Ammon's horn (tissue), 1 donor: Measurements from ENCODE around the gene FAM78B.

Experiments
- DNase-seq: peaks from one replicate; pipeline ENCODE4 v3.0.0-alpha.2; 2016; ENCODE audit warnings: low spot score

Gene FAM78B

DNA sequence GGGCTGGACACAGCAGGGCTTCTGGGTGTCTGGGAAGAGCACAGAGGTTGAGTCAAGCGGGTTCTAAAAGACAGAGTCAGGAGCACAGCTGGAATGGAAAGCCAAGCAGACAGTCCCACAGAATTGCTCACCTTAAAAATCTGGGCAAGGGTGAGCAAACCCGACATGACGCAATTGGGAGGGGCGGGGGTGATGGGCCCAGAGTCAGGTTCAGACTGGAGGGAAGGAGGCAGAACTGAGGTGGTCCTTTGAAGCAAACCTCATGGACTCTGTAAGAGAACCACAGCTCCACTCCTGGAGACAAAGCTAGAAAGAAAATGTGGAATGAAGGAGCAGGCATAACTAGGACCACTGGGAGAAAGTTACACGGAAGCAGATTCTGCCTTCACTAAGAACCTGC, 49.0 kb downstream of the FAM78B start:
- no peak for DNase-seq

DNA sequence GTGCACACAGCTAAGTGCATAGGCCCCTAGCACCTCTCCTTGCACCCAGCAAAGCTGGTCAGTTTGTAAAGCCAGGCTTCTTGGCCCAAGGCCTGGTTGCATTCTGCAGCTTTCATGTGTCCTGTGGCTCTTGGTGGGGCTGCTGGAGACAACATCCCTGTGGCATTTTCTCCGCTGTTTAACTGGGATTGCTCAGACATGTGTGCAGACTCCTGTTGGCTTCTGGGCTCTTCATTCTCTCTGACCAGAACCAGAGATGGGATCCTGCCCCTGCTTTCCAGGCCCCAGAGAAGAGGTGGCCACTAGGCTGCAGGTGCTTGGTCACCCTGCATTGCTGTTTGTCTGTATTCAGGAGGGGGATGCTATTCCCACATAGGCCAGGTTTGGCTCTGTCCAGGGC, 50.8 kb downstream of the FAM78B start:
- no peak for DNase-seq

DNA sequence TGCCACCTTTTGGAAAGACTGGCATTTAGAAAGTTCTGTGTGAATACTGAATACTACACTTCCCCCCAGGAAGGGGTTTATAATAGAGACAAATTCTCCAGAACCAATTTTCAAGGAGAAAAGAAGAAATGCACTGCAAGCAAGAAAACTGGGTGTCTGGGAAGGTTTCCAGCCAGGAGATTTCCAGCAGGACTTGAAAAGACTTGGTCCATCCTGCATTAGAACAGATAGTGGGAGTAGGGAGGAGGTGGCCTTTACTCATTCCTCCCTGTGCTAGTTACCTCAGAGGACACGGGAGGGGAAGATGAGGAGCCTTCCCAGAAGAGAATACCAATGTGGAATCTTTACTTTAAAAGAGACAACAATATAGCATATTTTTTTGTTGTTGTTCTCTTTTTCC, 52.4 kb downstream of the FAM78B start:
- no peak for DNase-seq

DNA sequence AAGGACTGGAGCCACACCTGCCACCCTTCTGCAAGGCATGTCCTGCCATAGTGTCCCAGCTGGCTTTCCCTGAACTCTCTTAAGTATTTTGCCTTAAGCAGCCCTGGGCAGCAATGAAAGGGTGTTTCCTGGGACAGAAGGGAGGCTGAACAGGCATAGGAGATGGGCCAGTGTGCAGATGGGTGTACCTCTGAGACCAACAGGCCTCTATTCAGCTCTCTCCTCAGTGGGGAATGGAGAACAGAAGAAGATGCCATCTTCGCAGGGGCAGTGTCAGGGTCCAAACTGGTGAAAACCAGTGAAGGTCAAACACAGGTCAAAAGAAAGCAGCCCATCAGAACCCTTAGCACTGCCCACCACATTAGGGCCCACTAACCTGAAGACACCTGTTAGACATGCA, 53.2 kb downstream of the FAM78B start:
- no peak for DNase-seq

DNA sequence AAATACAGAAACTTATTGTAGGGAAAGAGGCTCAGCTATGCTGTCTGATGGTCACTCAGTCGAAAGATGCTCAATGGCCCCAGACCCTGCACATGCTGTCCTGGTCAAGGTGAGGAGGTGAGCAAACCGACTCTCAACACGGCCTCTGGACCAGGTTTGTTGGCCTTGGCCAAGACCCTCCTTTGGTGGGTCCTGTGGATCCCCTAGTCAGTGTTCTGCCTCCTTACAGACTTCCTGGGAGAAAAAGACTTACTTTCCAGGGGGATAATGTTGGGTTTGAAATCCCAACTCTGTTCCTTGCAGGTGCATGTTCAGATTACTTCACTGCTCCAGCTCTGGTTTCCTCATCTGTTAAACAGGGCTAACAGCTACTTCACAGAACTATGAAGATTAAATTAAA, 53.8 kb downstream of the FAM78B start:
- DNase-seq: no peak

DNA sequence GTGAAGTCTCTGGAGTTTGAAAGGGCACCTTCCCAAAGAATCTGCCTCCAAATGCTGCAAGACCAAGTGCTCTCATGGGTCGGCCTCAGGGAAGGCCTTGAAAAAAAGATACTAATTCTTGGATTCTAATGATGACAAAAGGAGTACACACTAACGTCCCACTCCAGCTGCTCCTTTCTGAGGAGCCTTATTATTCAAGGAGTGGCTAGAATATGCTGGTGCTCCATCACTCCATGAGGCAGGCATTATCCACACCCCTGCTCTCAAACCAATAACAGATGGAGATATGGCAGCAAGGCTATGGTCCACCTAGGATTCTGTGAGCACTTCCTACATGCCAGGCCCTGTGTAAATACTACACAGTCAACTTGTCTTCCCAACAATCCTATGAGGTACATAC, 54.4 kb downstream of the FAM78B start:
- no peak for DNase-seq

DNA sequence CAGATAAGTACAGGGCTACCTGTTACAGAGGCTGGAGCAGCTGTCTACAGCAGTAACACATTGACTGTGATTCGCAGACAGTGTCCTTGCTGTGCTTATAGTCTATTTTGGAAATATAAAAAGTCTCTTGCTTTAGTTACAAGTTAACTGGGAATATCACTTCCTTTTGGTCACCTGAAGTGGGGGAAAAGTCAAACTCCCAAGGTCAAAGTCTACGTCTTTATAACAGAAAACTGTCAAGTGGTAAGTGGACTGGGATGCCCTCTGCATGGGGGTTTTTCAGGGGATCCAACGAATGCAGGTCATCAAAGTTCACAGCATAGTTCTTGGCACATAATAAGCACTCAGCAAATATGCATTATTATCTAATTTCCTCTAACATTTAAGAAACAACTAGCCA, 55.4 kb downstream of the FAM78B start:
- no peak for DNase-seq

DNA sequence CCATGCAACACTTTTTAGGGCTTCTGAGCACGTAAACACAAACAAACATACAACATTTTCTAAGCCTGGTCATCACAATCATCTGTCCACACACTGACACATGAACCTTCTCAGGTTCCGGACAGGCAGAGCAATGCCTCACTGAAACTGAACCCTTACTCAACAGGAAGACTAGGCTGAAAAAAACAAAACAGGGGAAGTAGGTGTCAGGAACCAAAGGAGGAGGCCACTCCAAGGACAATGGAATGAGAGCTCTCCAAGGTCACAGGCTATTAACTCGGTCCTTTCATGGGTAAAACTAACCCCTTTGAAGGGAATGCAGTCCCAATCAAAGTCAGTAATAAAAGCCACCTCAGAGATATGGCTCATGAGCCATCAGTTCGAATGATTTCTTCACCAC, 76.6 kb downstream of the FAM78B start:
- DNase-seq: no peak

DNA sequence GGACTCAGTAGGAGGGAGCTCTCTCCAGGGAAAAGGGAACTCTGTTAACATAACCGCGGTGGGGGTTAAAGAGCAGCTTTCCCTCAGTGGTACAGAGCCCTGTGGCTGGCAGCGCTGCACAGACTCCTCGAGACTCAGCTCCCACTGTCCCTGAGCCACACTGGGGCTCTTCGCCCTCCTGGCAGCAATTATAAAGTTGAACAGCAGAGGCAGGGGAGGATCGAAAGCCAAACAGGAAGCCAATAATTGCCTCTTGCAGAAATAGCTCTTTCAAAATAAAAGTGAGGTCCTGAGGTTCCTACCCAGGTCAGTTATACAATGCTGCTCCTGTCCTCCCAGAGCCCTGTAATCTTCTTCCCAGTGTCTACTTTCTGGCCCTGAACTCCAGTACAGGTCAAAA, 77.0 kb downstream of the FAM78B start:
- no peak for DNase-seq

DNA sequence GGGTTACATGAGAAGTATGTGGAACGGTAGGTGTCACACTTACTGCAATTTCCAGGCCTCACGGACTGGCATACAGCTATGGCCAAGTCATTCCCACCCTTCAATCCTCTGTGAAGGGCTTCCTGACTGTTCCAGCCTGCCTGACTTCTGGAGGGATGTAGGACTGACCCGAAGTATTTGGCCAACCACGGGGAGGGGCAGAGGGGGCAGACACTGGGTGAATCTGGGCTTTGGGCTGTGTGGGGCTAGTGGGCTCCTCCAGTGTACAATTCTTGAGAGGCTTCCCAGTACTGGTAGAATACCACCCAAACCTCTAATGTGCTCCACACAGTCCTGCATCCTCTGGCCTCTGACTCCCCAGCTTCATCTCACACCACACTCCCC, 78.2 kb downstream of the FAM78B start:
- no peak for DNase-seq

DNA sequence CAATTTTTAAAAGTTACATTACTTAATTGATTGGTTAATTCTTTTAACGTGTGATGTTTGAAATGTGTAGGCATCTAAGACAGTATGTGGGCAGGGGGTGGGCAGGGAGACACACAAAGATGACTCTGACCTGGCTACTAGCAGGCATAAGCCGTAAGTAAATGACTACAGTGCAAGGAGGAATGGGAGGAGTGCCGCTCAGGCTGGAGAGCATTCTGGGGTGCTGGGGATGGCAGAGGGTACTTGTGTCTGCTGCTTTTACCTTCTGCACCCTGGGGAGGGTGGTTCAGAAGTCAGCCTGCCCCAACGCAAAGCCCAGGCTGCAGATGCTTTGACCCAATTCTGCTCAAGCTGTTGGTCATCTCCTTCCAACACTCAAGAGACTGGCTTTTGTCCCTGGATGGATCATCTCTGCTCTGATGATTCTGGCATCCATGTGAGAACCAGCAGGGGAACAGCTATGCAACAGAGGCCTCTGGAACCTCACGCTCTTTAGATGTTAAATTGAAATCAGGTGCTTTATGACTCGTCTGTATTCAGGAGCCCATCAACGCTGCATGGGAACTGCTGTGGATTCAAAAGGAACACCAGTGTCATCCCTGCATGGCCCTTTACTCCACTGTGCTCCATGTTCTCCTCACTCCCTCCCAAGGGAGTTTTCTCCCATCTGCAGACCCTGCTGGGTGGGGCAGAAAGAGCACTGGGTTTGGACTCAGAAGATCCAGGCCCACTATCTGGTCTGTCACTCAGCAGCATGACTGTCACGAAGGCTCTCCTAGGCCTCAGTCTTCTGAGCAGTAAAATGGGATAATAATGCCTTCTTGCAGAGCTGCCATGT, 78.8 kb downstream of the FAM78B start:
- no peak for DNase-seq

DNA sequence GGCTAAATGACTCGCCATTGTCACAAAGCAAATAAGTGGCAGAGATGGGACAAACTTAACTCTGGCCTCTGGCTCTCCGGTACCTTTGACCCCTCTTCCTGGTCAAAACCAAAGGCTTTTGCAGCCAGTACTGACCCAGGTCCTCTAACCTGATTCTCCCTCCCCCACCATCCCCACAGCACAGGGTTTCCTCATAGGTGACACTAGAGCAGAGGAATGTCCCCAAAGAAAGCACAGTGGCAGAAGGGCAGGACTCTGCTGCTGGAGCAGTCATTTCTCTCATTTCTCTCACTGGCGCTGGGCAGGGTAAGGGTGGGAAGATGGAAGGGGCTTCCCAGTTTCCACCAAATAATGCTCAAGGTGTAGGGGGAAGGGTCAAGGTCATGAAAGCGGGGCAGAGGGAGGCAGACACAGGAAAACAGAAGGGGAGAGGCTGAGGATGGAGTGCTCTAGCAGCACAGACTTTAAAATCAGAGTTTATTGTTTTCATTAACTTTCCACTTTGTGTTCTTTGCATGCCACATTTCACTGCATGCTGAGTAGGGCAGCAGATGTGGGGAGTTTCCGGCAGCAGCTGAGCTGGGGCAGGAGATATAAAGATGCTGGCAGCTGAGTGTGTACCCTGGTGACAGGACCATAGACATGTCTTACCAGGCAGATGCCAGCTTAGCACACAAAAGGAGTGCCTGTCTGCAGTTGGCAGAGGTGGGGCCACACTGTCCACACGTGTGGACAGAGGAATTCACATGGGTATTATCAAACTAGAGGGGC, 80.5 kb downstream of the FAM78B start:
- DNase-seq: no peak

DNA sequence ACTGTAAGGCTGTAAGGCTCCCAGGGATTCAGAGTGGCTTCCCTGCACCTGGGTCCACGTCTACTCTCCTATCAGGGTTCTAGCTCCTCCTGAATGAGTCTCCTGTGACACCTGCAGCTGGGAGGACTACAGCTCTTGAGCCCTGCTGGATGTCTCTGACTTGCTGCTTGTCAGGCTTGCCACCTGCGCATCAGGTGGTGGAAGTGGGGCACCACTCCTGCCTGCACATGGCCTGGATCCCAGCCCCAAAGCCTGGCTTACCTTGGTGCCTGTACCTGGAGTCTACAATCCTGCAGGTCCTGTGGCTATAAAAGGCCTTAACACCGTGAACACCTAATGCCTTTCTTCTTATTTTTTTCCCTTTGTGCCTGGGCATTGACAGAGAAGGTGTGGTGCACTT, 82.2 kb downstream of the FAM78B start:
- DNase-seq: no peak

DNA sequence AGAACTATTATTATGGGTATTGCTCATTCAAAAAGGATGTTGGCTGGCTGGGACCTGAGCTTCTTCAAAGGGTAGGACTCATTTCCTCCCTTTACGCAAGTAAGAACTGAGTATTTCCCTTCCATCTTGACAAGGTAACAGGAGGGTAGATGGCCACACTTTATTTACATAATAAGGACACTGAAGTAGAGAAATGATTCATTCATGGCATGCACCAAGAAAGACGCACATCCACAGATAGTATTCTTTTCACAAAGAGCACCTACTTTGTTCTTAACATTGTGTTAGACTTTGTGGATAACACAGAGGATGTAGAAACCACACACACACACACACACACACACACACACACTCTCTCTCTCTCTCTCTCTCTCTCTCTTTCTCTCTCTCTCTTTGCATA, 82.9 kb downstream of the FAM78B start:
- DNase-seq: no peak

DNA sequence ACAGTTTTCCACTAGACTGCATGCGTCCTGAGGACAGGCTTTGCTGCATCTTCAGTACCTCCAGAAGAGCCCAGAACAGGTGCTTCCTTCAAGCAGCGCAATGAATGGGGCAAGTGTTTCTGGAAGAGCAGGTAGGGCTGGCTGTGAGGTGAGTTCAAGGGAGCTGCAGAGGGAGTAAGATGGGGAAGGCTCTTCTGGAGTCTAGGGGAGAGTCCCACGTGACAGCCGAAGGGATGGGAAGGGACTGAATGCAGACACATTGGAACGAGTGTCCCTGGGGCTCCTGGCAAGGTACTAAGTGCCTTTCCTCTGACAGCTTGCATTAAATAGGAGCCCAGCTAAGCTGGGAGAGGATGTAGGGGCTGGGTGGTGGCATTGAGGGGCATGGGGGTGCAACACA, 84.2 kb downstream of the FAM78B start:
- no peak for DNase-seq

DNA sequence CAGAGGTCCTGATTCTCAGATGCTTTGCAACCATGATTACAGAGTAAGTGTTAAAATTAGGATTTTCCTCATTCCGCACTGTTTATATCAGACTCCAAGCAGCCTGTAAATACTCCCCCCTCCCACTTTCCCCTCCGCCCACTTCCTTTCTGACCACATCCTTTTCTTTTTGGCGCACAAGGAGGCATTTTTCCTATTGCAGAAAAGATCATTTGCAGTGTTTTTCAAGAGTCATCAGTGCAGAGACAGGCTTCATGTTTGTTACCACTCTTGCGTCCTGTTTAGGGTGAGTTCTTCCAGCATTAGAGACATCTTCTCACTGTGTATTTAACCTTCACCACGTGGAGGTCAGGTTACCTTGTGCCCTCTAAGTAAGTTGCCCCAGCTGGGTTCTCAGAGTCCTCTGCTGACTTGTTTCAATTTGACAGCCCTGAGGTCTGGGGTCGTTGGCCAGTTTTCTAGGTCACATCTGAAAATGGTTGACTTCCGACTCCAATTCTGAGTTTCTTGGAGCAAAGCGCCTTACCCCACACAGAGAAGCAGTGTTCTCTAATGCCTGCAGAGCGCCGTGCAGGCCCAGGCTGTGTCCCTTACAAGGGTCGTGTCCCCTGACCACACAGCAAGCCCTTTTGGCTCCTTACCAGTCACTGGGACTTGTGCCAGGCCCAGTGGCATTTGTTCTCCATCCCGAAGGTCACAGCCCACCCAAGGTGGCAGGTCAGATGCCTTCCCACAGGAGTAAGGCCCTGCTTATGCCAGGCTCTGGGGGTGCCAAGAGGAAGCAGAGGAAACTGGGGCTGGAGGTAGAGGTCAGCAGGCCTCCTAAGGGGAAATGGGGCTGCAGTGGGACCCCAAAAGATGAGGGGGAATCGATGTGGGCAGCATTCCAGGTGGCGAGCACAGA, 85.6 kb downstream of the FAM78B start:
- no peak for DNase-seq

DNA sequence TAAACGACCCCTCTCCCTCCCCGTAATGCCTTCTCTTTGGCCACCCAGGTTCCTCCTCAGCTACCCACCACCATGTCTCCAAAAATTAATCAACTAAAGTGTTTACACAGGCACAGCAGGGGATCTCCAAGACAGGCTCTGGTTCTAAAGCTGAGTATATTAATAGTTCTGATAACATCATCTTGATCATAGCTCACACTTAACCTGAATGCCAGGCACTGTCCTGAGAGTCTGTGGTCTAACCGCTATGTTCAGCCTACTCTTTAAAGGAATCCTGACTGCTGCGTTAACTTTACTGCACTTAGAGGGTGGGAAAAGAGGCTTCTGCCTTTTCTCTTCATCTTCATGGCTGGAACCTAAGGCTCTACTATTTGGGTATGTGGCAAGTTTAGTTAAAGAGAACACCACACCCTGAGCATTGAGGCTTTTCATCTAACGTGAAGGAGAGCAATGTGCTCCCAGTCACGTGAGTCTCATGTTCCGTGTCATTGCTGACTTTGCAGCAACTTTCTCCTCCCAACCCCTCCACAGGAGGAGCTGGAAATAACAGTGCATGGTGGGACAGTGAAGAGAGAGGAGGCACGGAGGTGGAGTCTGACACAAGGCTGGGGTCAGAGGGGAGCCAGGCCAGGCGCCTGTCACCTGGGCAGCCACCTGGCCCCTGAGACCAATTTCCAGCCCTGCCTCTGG, 86.4 kb downstream of the FAM78B start:
- DNase-seq: no peak

DNA sequence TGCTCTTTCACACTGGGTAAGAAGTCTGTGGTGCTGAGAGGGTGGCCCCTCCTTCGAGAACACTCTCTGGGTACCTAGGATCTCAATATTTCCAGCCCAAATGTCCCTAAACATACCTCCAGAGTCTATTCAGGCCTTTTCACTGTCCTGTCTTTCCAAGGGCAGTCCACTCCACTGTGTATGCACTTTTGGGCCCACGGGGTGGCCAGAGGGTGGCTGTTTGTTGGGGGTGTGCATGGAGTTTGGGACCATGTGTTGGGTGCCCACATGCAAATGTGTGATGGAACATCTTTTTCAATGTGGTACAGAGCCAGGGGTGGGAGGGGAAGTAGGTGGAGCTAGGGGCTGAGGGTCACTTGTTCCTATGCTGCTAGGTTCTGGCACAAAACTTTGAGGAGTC, 87.5 kb downstream of the FAM78B start:
- DNase-seq: no peak

DNA sequence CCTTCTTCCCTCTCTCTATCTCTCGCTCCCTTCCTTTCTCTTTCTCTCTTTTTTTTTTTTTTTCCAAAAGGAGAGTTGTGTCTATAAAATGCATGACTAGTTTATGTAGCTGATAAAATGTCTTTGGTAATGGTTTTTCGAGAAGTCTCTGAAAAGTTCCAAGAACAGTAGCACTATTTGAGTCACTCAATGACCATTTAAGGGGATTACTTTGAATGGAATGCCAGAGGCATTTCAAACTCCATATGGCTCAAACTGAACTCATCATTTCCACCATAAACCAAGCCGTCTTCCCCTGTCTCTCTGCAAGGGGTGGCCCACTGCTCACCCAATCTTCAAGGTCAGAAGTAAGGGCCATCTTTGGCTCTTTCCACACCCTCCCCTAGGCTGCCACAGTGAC, 93.3 kb downstream of the FAM78B start:
- DNase-seq: no peak

DNA sequence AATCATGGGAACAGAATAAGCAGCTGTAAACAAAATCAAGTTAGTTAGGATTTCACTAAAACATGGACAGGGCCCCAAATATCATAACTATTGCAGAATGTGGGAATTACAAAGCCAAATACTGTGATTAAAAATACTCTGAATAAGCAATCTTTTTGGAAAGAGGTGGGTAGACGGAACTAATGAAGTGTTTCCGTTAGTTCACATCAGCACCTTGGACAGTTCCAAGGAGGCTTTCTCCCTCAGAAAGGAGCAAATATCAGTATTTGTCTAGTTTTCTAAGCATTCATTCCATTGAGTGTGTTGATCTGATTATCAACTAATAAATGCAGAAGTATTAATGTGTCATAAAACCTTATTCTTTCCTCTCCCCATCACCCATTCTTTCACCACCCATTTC, 97.4 kb downstream of the FAM78B start:
- no peak for DNase-seq

DNA sequence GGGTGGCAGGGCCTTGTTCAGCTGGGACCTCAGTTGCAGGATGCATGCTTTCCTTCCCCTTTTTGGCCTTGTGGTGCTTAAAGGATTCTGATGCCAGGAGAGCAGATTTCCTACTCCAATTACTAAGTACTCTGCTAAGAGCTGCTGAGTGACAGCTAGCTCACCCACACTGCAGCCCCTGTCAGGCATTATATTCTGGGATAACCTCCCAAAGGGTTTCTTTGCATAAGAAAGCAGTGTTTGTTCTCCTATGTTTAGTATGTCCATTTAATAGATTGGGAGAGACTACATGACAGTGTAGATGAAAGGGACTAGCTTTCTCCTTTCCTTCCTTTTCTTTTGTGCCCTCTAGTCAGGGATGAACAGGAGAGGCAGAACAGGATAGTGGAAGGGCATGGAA, 100.7 kb downstream of the FAM78B start:
- no peak for DNase-seq

DNA sequence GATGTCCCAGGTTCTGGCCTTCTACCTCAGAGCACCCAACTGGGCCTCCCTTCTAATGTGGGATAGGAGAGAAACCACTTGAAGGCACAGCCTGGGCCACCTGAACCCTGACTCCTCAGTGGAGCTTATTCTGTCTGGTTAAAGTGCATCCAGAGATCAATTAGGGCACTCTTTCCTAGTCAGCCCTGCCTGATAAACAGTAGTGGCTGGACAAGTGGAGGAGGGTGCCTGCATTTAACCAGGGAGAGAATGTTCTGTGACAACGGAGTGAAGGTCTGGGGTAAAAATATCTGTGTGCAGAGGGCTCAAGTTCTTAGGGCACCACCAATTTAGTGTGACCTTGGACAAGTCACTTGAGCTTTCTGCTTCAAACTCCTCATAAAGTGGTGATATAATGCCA, 101.8 kb downstream of the FAM78B start:
- no peak for DNase-seq
